Measurements from ENCODE around the gene SLIT3.

SLIT3 gene

GRCh38 chr5:168740811-168741213 is 560.1 kb downstream of the SLIT3 start:
- no peak overlapping the region for H3K4me2 ChIP-seq (ENCODE audit: low read length)
- no peaks in the 10 kb centered on the region for H3K9me3 ChIP-seq (ENCODE audit: control insufficient read depth, low read length)
- TF ChIP-seq, protein P1, sequence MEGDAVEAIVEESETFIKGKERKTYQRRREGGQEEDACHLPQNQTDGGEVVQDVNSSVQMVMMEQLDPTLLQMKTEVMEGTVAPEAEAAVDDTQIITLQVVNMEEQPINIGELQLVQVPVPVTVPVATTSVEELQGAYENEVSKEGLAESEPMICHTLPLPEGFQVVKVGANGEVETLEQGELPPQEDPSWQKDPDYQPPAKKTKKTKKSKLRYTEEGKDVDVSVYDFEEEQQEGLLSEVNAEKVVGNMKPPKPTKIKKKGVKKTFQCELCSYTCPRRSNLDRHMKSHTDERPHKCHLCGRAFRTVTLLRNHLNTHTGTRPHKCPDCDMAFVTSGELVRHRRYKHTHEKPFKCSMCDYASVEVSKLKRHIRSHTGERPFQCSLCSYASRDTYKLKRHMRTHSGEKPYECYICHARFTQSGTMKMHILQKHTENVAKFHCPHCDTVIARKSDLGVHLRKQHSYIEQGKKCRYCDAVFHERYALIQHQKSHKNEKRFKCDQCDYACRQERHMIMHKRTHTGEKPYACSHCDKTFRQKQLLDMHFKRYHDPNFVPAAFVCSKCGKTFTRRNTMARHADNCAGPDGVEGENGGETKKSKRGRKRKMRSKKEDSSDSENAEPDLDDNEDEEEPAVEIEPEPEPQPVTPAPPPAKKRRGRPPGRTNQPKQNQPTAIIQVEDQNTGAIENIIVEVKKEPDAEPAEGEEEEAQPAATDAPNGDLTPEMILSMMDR (IDR thresholded peaks at IDR 0.05), result no peak
- no peaks in the 10 kb centered on the region for H3K4me1 ChIP-seq
- no peaks in the 10 kb centered on the region for H3K79me2 ChIP-seq
- H2AFZ ChIP-seq, result no peak overlapping the region
- no peaks in the 10 kb centered on the region for H3K27me3 ChIP-seq (ENCODE audit: control insufficient read depth, insufficient read depth, low read length)
- no peak overlapping the region for H3K27ac ChIP-seq
- no peaks in the 10 kb centered on the region for H3K36me3 ChIP-seq (ENCODE audit: control insufficient read depth, insufficient read depth, low read length)
- no peak overlapping the region for H3K9ac ChIP-seq
- H3K4me3 ChIP-seq (ENCODE audit: low read depth, low read length), result no peak overlapping the region

GRCh38 chr5:168740092-168740800 is 560.7 kb downstream of the SLIT3 start:
- TF ChIP-seq, protein P1 (IDR thresholded peaks at IDR 0.05), result no peak
- Histone ChIP-seq H3K79me2 (no peaks in the 10 kb centered on the region), H3K27me3 (ENCODE audit: control insufficient read depth, insufficient read depth, low read length) (no peaks in the 10 kb centered on the region), H3K36me3 (ENCODE audit: control insufficient read depth, insufficient read depth, low read length) (no peaks in the 10 kb centered on the region), H3K4me3 (ENCODE audit: low read depth, low read length) (no peak overlapping the region), H3K9me3 (ENCODE audit: control insufficient read depth, low read length) (no peaks in the 10 kb centered on the region), H3K4me2 (ENCODE audit: low read length) (no peak overlapping the region), H2AFZ (no peak overlapping the region), H3K9ac (no peak overlapping the region), H3K4me1 (no peaks in the 10 kb centered on the region), H3K27ac (no peak overlapping the region)

DNA sequence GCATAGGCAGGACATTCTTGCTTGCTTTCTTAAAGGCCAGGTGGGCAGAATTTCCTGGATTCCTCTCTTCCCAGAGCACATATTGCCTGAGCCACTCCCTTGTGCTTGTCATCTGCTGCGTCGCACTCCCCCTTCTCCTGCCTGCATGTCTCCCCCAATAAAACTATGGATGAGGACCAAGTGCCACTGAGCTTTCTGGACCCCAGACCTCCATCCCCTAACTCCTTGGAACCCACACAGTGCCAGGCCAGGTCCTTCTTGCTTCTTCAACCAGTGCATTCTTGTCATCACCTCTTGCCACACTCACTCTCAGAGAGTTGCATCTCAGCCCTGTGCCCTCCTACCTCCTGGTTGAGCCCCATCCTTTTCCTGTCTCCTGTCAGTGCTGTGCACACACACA is 563.9 kb downstream of the SLIT3 start:
- no peak overlapping the region for H3K4me3 ChIP-seq (ENCODE audit: low read depth, low read length)
- no peaks in the 10 kb centered on the region for H3K27me3 ChIP-seq (ENCODE audit: control insufficient read depth, insufficient read depth, low read length)
- no peaks in the 10 kb centered on the region for H3K36me3 ChIP-seq (ENCODE audit: control insufficient read depth, insufficient read depth, low read length)
- H3K27ac ChIP-seq, result no peak overlapping the region
- TF ChIP-seq, protein P1 (IDR thresholded peaks at IDR 0.05), result no peak
- H3K79me2 ChIP-seq, result no peaks in the 10 kb centered on the region
- no peaks in the 10 kb centered on the region for H3K4me1 ChIP-seq
- no peak overlapping the region for H3K4me2 ChIP-seq (ENCODE audit: low read length)
- H3K9me3 ChIP-seq (ENCODE audit: control insufficient read depth, low read length), result no peaks in the 10 kb centered on the region
- no peak overlapping the region for H2AFZ ChIP-seq
- H3K9ac ChIP-seq, result no peak overlapping the region

DNA sequence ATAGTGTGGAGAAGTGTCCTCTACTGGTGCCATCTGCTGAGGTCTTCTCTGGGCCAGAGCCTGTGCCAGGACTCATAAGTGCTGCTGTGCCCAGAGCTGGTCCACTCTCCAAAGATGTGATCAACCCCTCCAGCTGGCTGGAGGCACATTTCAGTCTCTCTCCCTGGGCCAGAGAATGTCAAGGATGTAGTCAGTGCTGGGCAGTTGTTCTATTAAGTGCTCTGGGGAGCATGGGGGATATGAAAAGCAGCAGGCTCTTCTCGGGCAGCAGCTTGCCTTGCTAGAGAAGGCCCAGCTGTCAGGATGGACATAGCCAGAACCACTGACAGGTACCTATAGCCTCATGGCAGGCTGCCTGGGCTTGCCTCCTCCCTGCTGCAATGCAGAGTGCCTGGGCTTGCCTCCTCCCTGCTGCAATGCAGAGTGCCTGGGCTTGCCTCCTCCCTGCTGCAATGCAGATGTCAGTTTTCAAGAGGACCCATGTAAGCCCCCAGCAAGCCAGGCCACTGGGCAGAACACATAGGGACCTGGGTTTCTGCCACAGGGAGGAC is 564.6 kb downstream of the SLIT3 start:
- no peaks in the 10 kb centered on the region for H3K36me3 ChIP-seq (ENCODE audit: control insufficient read depth, insufficient read depth, low read length)
- H3K27ac ChIP-seq, result no peak overlapping the region
- TF ChIP-seq, protein P1 (IDR thresholded peaks at IDR 0.05), result no peak
- H3K4me2 ChIP-seq (ENCODE audit: low read length), result no peak overlapping the region
- no peak overlapping the region for H3K4me3 ChIP-seq (ENCODE audit: low read depth, low read length)
- no peak overlapping the region for H2AFZ ChIP-seq
- H3K9me3 ChIP-seq (ENCODE audit: control insufficient read depth, low read length), result no peaks in the 10 kb centered on the region
- H3K27me3 ChIP-seq (ENCODE audit: control insufficient read depth, insufficient read depth, low read length), result no peaks in the 10 kb centered on the region
- no peak overlapping the region for H3K9ac ChIP-seq
- no peaks in the 10 kb centered on the region for H3K4me1 ChIP-seq
- no peaks in the 10 kb centered on the region for H3K79me2 ChIP-seq
